Stimulated activated CD4-positive, alpha-beta T cell treated with anti-CD3 and anti-CD28 coated beads, Interleukin-2, amount 100 ng/mL, for 4 hours (primary cell): ENCODE measurements around the gene GOLGA8M.
"Not testable (repeated sequence)": the region's sequence is repeated elsewhere in the genome, so short reads cannot be mapped to it uniquely, and the experiment has no call there.

Experiments used
- DNase-seq: peaks from one replicate; pipeline ENCODE4 v3.0.0-alpha.2; 2020; ENCODE audit warnings: low read depth

The GOLGA8M gene

GRCh38 chr15:28712270-28712669 lies at the start of gene GOLGA8M:
Gene GOLGA8M (minus strand): TSS chr15:28712421. CDS start chr15:28712323, 98 bp downstream.
- not testable (repeated sequence) for DNase-seq

GRCh38 chr15:28742890-28743289 lies 30.7 kb upstream of the GOLGA8M start:
- DNase-seq, result not testable (repeated sequence)

DNA sequence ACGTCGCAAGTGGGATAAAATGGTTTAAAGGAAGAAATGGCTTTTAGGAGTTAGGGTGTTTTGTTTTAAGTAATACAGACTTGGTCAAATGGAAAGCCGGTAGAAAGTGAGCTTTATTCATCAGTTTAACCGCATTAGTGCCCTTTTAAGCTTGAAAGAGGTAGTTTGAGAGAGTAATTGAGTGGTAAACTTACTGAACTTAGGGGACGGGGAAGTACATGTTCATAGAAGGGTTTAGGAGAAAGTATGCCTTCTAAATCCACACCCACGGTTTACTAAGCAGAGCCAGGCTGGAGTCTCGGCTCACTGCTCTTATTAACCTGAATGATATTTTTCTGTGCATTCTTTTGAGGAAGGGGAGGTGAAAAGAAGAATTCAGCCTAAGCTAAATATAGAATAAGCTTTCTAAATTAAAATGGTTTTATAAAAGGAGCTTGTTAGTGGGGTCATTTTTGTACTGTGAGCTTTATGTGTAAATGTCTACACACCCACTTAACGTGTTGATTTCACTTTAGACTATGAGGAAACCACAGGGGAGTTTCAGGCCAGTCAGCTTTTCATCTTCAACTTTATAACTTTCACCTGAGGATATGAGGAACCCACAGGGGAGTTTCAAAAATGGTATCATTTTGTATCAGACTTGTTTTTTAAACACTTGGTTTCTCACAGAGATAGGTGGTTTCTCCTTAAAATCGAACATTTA lies 26.5 kb upstream of the GOLGA8M start:
- DNase-seq, result not testable (repeated sequence)

GRCh38 chr15:28738200-28738561 lies 26.0 kb upstream of the GOLGA8M start:
- DNase-seq, result not testable (repeated sequence)

GRCh38 chr15:28737521-28738199 lies 25.4 kb upstream of the GOLGA8M start:
- DNase-seq, result not testable (repeated sequence)

GRCh38 chr15:28728061-28728460 lies 15.8 kb upstream of the GOLGA8M start:
- peak; percentile 32 for DNase-seq

DNA sequence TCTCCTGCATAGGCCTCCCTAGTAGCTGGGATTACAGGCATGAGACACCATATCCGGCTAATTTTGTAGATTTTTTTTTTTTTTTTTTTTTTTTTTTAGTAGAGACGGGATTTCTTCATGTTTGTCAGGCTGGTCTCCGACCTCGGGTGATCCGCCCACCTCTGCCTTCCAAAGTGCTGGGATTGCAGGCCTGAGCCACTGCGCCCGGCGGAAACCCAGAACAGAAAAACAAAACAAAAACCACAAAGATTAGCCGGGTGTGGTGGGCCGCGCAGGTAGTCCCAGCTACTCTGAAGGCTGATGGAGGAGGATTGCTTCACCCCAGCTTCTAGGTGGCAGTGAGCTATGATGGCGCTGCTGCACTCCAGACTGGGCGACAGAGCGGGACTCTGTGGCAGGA lies 14.8 kb upstream of the GOLGA8M start:
- DNase-seq, result not testable (repeated sequence)

GRCh38 chr15:28726102-28726501 lies 13.9 kb upstream of the GOLGA8M start:
- no peak for DNase-seq

GRCh38 chr15:28725556-28725955 lies 13.3 kb upstream of the GOLGA8M start:
- no peak for DNase-seq

GRCh38 chr15:28723986-28724385 lies 11.8 kb upstream of the GOLGA8M start:
- not testable (repeated sequence) for DNase-seq

DNA sequence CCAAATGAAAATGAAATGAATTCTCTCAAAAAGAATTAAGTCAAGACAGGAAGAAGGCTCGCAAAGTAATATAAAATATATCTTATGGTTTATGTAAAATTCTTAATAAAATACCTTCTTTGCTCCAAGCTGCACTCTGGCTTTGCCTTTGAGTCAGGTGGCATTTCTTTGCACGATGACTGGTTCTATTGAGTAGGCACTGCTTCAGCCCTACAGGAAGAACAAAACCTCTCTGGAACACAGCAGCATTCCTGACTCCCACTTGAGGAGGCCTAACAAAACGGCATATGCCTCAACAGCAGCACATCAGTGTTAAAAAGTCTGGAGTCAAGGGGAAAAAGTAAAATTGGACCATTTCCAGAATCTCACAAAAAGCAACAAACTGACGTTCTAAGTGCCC lies 7.4 kb upstream of the GOLGA8M start:
- DNase-seq, result not testable (repeated sequence)

GRCh38 chr15:28718576-28718975 lies 6.4 kb upstream of the GOLGA8M start:
- not testable (repeated sequence) for DNase-seq

GRCh38 chr15:28714176-28714575 lies 2.0 kb upstream of the GOLGA8M start:
- DNase-seq, result not testable (repeated sequence)

- not testable (repeated sequence) for DNase-seq
Measured at GRCh38 chr15:28703927-28704326, 8.3 kb downstream of the GOLGA8M start.

DNA sequence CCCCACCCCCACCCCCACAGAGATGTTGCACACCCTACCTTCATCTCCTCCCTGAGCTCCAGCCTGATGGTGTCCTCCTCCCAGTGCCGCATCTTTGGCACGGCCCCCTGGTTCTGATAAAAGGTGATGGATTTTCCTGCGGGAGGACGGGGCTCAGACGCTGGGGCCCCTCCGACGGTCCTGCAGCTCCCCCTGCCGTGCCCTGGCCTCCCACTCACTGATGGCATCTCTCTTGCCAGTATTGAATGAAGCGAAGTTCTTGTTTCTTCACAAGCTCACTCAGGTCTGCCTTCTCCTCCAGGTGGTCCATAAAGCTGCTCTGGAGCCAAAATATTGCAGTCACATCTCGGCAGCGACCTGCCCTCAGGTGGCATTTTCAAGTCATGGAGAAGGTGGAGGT lies 9.8 kb downstream of the GOLGA8M start:
- not testable (repeated sequence) for DNase-seq

- DNase-seq, result not testable (repeated sequence)
Measured at GRCh38 chr15:28694006-28694751, 18.0 kb downstream of the GOLGA8M start.

DNA sequence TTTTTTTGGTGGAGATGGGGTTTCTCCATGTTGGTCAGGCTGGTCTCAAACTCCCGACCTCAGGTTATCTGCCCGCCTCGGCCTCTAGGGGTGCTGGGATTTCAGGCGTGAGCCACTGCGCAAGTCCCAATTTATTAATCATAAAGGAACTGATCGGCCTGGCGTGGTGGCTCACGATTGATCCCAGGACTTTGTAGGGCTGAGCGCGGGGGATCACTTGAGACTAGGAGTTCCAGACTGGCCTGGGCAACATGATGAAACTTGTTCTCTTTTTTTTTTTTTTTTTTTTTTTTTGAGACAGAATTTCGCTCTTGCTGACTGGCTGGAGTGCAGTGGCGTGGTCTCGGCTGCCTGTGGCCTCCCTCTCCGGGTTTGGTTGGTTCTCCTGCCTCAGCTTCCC lies 19.2 kb downstream of the GOLGA8M start:
- not testable (repeated sequence) for DNase-seq

- not testable (repeated sequence) for DNase-seq
Measured at GRCh38 chr15:28673533-28673932, 38.7 kb downstream of the GOLGA8M start.

GRCh38 chr15:28672122-28672521 lies 40.1 kb downstream of the GOLGA8M start:
- not testable (repeated sequence) for DNase-seq

- not testable (repeated sequence) for DNase-seq
Measured at GRCh38 chr15:28666402-28666801, 45.8 kb downstream of the GOLGA8M start.

- DNase-seq, result not testable (repeated sequence)
Measured at GRCh38 chr15:28664575-28664974, 47.6 kb downstream of the GOLGA8M start.

GRCh38 chr15:28663717-28664116 lies 48.5 kb downstream of the GOLGA8M start:
- DNase-seq, result not testable (repeated sequence)

GRCh38 chr15:28660750-28661149 lies 51.5 kb downstream of the GOLGA8M start:
- DNase-seq, result not testable (repeated sequence)
